Adrenal gland (tissue), 12 donors: ENCODE results near the gene ZNF319. TPM values are rescaled to one million over a fixed set of nuclear protein-coding genes. Genes with fewer than 3 reads are reported as not detected.

Source experiments
- DNase-seq, 7 donors: peaks; one replicate each; pipeline ENCODE4 v3.0.0-alpha.2; 2019 to 2020
- H3K27ac ChIP-seq, 5 donors: fragments of 200-600 bp; sonication (generic) in 4 of 5; 1 replicate in 3 of 5; 2 replicates in 2 of 5; pipeline versions ENCODE4 v1.5.1 to v1.8.0; 2016 to 2020; ENCODE audit warnings: mild to moderate bottlenecking in 1 of 5
- H3K27me3 ChIP-seq: fragments of 200-600 bp; 2 replicates; pipeline ENCODE4 v1.8.0; 2021
- H3K36me3 ChIP-seq, 2 donors: fragments of 200-600 bp; replicated peaks in 1 of 2; 1 replicate in 1 of 2; 2 replicates in 1 of 2; pipeline versions ENCODE4 v1.5.1 to v1.8.0; 2018 to 2022
- H3K4me1 ChIP-seq, 2 donors: fragments of 200-600 bp; replicated peaks in 1 of 2; 1 replicate in 1 of 2; 2 replicates in 1 of 2; pipeline versions ENCODE4 v1.5.1 to v1.8.0; 2018 to 2021
- H3K4me3 ChIP-seq, 4 donors: fragments of 200-600 bp; sonication (generic) in 3 of 4; one replicate each; pipeline ENCODE4 v1.5.1; 2016 to 2018
- H3K9me3 ChIP-seq, 3 donors: fragments of 200-600 bp; sonication (generic) in 1 of 3; replicated peaks in 1 of 3; 1 replicate in 2 of 3; 2 replicates in 1 of 3; pipeline versions ENCODE4 v1.5.1 to v1.8.0; 2016 to 2021
- CTCF ChIP-seq, 6 experiments: fragments of 450-650 bp in 4 of 6; fragments of 200-600 bp in 2 of 6; sonication (generic) in 1 of 6; IDR thresholded peaks; 1 replicate in 5 of 6; 2 replicates in 1 of 6; pipeline versions ENCODE4 v1.5.1 to v1.8.0; 2016 to 2021; ENCODE audit warnings: antibody characterized with exemption in 6 of 6, mild to moderate bottlenecking in 2 of 6, moderate library complexity in 1 of 6
- POLR2A ChIP-seq, 2 donors: fragments of 450-650 bp; IDR thresholded peaks; one replicate each; pipeline ENCODE4 v1.6.1; 2017; ENCODE audit warnings: antibody characterized with exemption in 2 of 2, mild to moderate bottlenecking in 2 of 2, moderate library complexity in 1 of 2
- WGBS, 4 donors: extraction: QIAGEN DNeasy Blood & Tissue Kit in 2 of 4; methylation state at CpG; one replicate each; pipeline versions ENCODE4 v1.1.5 to v1.1.7; 2013 to 2017; 5-methylcytosine and 5-hydroxymethylcytosine counted together
- intact Hi-C, 2 donors: fragments of 100-400 bp; cut with DNase I; formaldehyde crosslinking; loops; one replicate each; pipeline versions ENCODE4 v1.14.1 to v1.15.0; 2022 to 2023
- polyA plus RNA-seq, 3 donors: library from polyadenylated mRNA; stranded (reverse); fragments of 200-250 nt in 2 of 3; fragments of 350-450 nt in 1 of 3; fragmentation: Illumina TruSeq in 1 of 3; extraction: RNeasy Lipid Tissue Mini Kit (QIAGEN cat#74804) in 1 of 3; gene quantifications; one replicate each; pipeline ENCODE4 v1.2.3, GENCODE V29; 2013 to 2014
- total RNA-seq, 9 donors: library from RNA; depleted of rRNA in 4 of 9; stranded (reverse); fragments of >200 nt in 4 of 9; fragments of 120-200 nt in 1 of 9; fragmentation: NEBNext Ultra II Directional in 1 of 9; extraction: Animal tissue kit (Norgen Biotek cat#: 25700) in 1 of 9; gene quantifications; one replicate each; pipeline versions ENCODE4 v1.1.0 to v1.2.4, GENCODE V29; 2013 to 2023
- donor health status: healthy with polysubstance abuse.
- donor health status: Bipolar disorder and iron deficiency.
- donor health status: DM: yes; HTN: yes; CAD: no.
- donor health status: DM: no; HTN: no; CAD: no.
- donor health status: DM: no; HTN: no; CAD: no.
- donor health status: DM: yes; HTN: yes; CAD: no.

The ZNF319 gene
- total and polyA plus RNA-seq, 12 donors, result 2.3 to 17.9 (median 8.9) TPM

- Histone ChIP-seq H3K9me3 (no peaks in the 10 kb centered on the region), H3K36me3 (no peaks in the 10 kb centered on the region), H3K4me1 (peaks cover 25 to 65% of the 10 kb centered on the region in 2 donors), H3K27ac (peak overlapping the region in 2 of 5 donors; percentile 15 to 44), H3K4me3 (no peak overlapping the region), H3K27me3 (no peaks in the 10 kb centered on the region)
- WGBS, 4 donors, result 87 to 98% (median 92%) methylated on average over 7 to 8 of the region's 8 CpGs
- no peak for DNase-seq
- intact Hi-C loops, result loop anchor here (5.0 to 10.0 kb wide), 3 partner anchors 94 to 277 kb away; partner anchors contain the start of gene CSNK2A2 (in 1 of the 2)
- TF ChIP-seq POLR2A (IDR thresholded peaks at IDR 0.05), result no peak
- no peak for TF ChIP-seq CTCF (IDR thresholded peaks at IDR 0.05)
Observed at GRCh38 chr16:58027916-58028455, 27.5 kb upstream of the ZNF319 start.

GRCh38 chr16:58027161-58027915 lies 26.9 kb upstream of the ZNF319 start:
- intact Hi-C loops, result loop anchor here (5.0 to 10.0 kb wide), 3 partner anchors 95 to 277 kb away; partner anchors contain the start of gene CSNK2A2 (in 1 of the 2)
- 4 to 18% (median 8%) methylated on average over 13 to 43 of the region's 43 CpGs for WGBS, 4 donors
- H3K4me3 ChIP-seq, result peak overlapping the region in 2 of 4 donors; percentile 21 to 72
- no peaks in the 10 kb centered on the region for H3K27me3 ChIP-seq
- no peaks in the 10 kb centered on the region for H3K36me3 ChIP-seq
- no peak for TF ChIP-seq CTCF (IDR thresholded peaks at IDR 0.05)
- TF ChIP-seq POLR2A (IDR thresholded peaks at IDR 0.05), result no peak
- peak overlapping the region in 2 of 5 donors; percentile 15 to 44 for H3K27ac ChIP-seq
- DNase-seq, result peak; percentile 56 to 69 (median 64)
- no peaks in the 10 kb centered on the region for H3K9me3 ChIP-seq
- H3K4me1 ChIP-seq, result peaks cover 27 to 65% of the 10 kb centered on the region in 2 donors

GRCh38 chr16:58026705-58027160 lies 26.3 kb upstream of the ZNF319 start:
- peak in 1 of 7 donors; percentile 19 for DNase-seq
- Histone ChIP-seq H3K36me3 (no peaks in the 10 kb centered on the region), H3K4me1 (peaks cover 27 to 61% of the 10 kb centered on the region in 2 donors), H3K27ac (peak overlapping the region in 2 of 5 donors; percentile 61 to 80), H3K27me3 (no peaks in the 10 kb centered on the region), H3K4me3 (peak overlapping the region in 2 of 4 donors; percentile 21 to 72), H3K9me3 (no peaks in the 10 kb centered on the region)
- WGBS, 4 donors, result 0 to 2% (median 1%) methylated on average over 10 to 38 of the region's 38 CpGs
- TF ChIP-seq CTCF (IDR thresholded peaks at IDR 0.05) (no peak), POLR2A (IDR thresholded peaks at IDR 0.05) (no peak)
- intact Hi-C loops, result loop anchor here (5.0 to 10.0 kb wide), 3 partner anchors 96 to 278 kb away; partner anchors contain the start of gene CSNK2A2 (in 1 of the 2)

- Histone ChIP-seq H3K36me3 (no peaks in the 10 kb centered on the region), H3K27me3 (no peaks in the 10 kb centered on the region), H3K4me3 (peak overlapping the region in 2 of 4 donors; percentile 21 to 72), H3K27ac (peak overlapping the region in 4 of 5 donors; percentile 31 to 80 (median 60)), H3K9me3 (no peaks in the 10 kb centered on the region), H3K4me1 (peaks cover 27 to 57% of the 10 kb centered on the region in 2 donors)
- TF ChIP-seq CTCF (IDR thresholded peaks at IDR 0.05), result peak in 1 of 6 experiments; percentile 18
- TF ChIP-seq POLR2A (IDR thresholded peaks at IDR 0.05), result no peak
- 0 to 1% (median 0%) methylated on average over 3 to 65 of the region's 65 CpGs for WGBS, 4 donors
- intact Hi-C loops, result loop anchor here (5.0 to 10.0 kb wide), 3 partner anchors 96 to 279 kb away; partner anchors contain the start of gene CSNK2A2 (in 1 of the 2)
- DNase-seq, result peak; percentile 53 to 71 (median 68)
Observed at GRCh38 chr16:58026139-58026704, 25.8 kb upstream of the ZNF319 start.
